ENCODE data around the gene GMDS. TPM values are rescaled to one million over a fixed set of nuclear protein-coding genes. Genes with fewer than 3 reads are reported as not detected.
A peak's percentile ranks its signal among the peaks of the same experiment; 100 is the strongest.

Gene GMDS
- total and polyA plus RNA-seq, 4 donors, result 7.3 to 28.3 (median 16.1) TPM

DNA sequence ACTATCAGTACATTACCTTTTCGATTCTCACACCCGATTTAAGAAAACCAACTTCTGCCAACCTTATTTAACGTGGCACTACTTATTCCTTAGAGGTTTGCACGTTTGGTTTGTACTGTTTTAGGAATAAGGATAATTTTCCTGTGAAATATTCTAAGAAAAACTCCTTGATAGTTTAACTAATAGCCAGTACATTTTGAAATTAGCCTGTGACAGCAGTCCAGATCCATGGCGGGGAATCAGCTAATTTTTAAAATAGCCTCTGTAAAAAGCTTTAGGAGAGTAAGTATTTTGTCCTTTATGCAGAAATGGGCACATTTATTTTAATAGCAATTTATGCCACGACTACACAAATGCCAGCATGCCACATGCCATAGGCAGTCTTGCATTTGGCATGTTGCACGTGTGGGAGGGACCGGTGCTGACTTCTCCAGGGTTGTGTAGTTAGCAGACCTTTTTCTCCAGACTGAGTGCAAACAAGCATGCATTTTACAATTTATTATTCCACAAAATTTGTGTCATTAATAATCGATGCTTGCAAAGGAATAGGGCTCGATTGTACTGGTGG, 629.5 kb downstream of the GMDS start:
- Histone ChIP-seq H3K36me3 (ENCODE audit: control insufficient read depth in 4 of 4, insufficient read depth in 4 of 4, low read length in 4 of 4) (no peaks in the 10 kb centered on the region), H3K9ac (ENCODE audit: insufficient read depth in 1 of 2, low read length in 2 of 2) (no peak overlapping the region), H3K4me1 (ENCODE audit: control insufficient read depth in 5 of 5, insufficient read depth in 5 of 5, low read length in 5 of 5) (peaks cover 0 to 20% (median 7%) of the 10 kb centered on the region in 5 donors), H3K9me3 (ENCODE audit: control insufficient read depth in 4 of 4, insufficient read depth in 3 of 4, low read length in 3 of 4) (peaks cover 0 to 10% (median 0%) of the 10 kb centered on the region in 4 donors), H3K4me3 (no peak overlapping the region), H3K27ac (ENCODE audit: low read depth in 1 of 2, low read length in 1 of 2) (no peak overlapping the region), H3K27me3 (ENCODE audit: control insufficient read depth in 3 of 3, insufficient read depth in 3 of 3, low read length in 2 of 3) (peaks cover 15 to 74% (median 63%) of the 10 kb centered on the region in 3 donors)
- TF ChIP-seq, protein P1, sequence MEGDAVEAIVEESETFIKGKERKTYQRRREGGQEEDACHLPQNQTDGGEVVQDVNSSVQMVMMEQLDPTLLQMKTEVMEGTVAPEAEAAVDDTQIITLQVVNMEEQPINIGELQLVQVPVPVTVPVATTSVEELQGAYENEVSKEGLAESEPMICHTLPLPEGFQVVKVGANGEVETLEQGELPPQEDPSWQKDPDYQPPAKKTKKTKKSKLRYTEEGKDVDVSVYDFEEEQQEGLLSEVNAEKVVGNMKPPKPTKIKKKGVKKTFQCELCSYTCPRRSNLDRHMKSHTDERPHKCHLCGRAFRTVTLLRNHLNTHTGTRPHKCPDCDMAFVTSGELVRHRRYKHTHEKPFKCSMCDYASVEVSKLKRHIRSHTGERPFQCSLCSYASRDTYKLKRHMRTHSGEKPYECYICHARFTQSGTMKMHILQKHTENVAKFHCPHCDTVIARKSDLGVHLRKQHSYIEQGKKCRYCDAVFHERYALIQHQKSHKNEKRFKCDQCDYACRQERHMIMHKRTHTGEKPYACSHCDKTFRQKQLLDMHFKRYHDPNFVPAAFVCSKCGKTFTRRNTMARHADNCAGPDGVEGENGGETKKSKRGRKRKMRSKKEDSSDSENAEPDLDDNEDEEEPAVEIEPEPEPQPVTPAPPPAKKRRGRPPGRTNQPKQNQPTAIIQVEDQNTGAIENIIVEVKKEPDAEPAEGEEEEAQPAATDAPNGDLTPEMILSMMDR (IDR thresholded peaks at IDR 0.05; ENCODE audit: control extremely low read depth, extremely low read depth), result no peak
- ATAC-seq (ENCODE audit: insufficient read depth, low FRiP score) (no peak), DNase-seq (no peak)
- 91 to 95% methylated on average over 10 of the region's 10 CpGs for WGBS, 2 donors

DNA sequence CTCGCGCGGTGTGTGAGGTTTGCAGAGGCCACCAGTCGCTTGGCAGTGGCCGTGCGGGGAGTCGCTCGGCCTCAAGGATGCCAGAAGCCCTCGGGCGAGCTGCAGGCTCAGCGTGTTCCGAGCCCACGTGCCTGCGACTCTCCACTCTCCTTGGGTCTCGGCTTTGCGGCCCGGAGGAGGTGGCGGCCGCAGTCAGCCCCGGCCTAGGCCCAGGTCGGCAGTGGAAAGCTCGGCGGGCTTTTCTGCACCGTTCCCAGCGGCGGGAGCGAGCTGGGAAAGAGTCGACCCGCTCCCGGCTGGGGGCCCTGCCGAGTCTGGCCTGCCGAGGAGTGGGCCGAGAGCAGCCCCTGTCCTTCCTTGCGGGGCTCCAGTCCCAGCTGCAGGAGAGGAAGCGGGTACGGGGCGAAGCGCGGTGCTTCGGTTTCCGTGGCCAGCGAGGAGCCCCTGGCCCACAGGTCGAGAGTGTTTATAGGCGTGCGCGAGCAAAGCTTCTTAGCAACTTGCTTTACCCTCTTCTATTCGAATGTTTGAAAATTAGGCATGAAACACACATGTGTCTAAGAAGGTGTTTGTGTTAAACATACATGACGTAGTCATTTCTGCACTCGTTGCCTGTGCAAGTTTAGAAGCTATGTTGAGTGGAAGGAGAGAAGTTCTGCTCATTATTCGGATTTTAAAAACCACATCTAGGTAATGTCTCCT, 630.1 kb downstream of the GMDS start:
- no peak for DNase-seq
- Histone ChIP-seq H3K36me3 (ENCODE audit: control insufficient read depth in 4 of 4, insufficient read depth in 4 of 4, low read length in 4 of 4) (no peaks in the 10 kb centered on the region), H3K4me1 (ENCODE audit: control insufficient read depth in 5 of 5, insufficient read depth in 5 of 5, low read length in 5 of 5) (peaks cover 0 to 20% (median 7%) of the 10 kb centered on the region in 5 donors), H3K4me3 (no peak overlapping the region), H3K27ac (ENCODE audit: low read depth in 1 of 2, low read length in 1 of 2) (no peak overlapping the region), H3K27me3 (ENCODE audit: control insufficient read depth in 3 of 3, insufficient read depth in 3 of 3, low read length in 2 of 3) (peaks cover 13 to 73% (median 60%) of the 10 kb centered on the region in 3 donors), H3K9me3 (ENCODE audit: control insufficient read depth in 4 of 4, insufficient read depth in 3 of 4, low read length in 3 of 4) (peaks cover 0 to 10% (median 0%) of the 10 kb centered on the region in 4 donors), H3K9ac (ENCODE audit: insufficient read depth in 1 of 2, low read length in 2 of 2) (no peak overlapping the region)
- WGBS, 2 donors, result 45 to 57% methylated on average over 50 of the region's 50 CpGs
- ATAC-seq (ENCODE audit: insufficient read depth, low FRiP score), result no peak
- TF ChIP-seq, protein P1 (IDR thresholded peaks at IDR 0.05; ENCODE audit: control extremely low read depth, extremely low read depth), result no peak

- Histone ChIP-seq H3K4me3 (peak overlapping the region; percentile 30), H3K27ac (ENCODE audit: low read depth in 1 of 2, low read length in 1 of 2) (no peak overlapping the region), H3K9me3 (ENCODE audit: control insufficient read depth in 4 of 4, insufficient read depth in 3 of 4, low read length in 3 of 4) (peaks cover 0 to 10% (median 0%) of the 10 kb centered on the region in 4 donors), H3K27me3 (ENCODE audit: control insufficient read depth in 3 of 3, insufficient read depth in 3 of 3, low read length in 2 of 3) (peaks cover 11 to 73% (median 57%) of the 10 kb centered on the region in 3 donors), H3K36me3 (ENCODE audit: control insufficient read depth in 4 of 4, insufficient read depth in 4 of 4, low read length in 4 of 4) (no peaks in the 10 kb centered on the region), H3K4me1 (ENCODE audit: control insufficient read depth in 5 of 5, insufficient read depth in 5 of 5, low read length in 5 of 5) (peaks cover 0 to 20% (median 5%) of the 10 kb centered on the region in 5 donors), H3K9ac (ENCODE audit: insufficient read depth in 1 of 2, low read length in 2 of 2) (no peak overlapping the region)
- ATAC-seq (ENCODE audit: insufficient read depth, low FRiP score) (no peak), DNase-seq (no peak)
- TF ChIP-seq, protein P1 (IDR thresholded peaks at IDR 0.05; ENCODE audit: control extremely low read depth, extremely low read depth), result no peak
- WGBS, 2 donors, result 6 to 18% methylated on average over 71 to 85 of the region's 85 CpGs
Measured at GRCh38 chr6:1614448-1615150, 630.8 kb downstream of the GMDS start.

All from lung (tissue), 12 donors.